Measurements from ENCODE around the gene PRKCE.
A peak's percentile ranks its signal among the peaks of the same experiment; 100 is the strongest.

The PRKCE gene

GRCh38 chr2:46196871-46197462 is 545.5 kb downstream of the PRKCE start:
- peak overlapping the region; percentile 73; the same call in 1 of the 2 replicates for H3K27ac ChIP-seq
- ChIA-PET CTCF (no interaction called here), POLR2A (ENCODE audit: low non-redundant PET) (no interaction called here)
- TF ChIP-seq CTCF (conservative IDR thresholded peaks at IDR 0.05; ENCODE audit: low read depth): no peak
- no peak for DNase-seq (ENCODE audit: low spot score)

GRCh38 chr2:46197672-46198071 is 546.2 kb downstream of the PRKCE start:
- H3K27ac ChIP-seq: peak overlapping the region; percentile 73; the same call in 1 of the 2 replicates
- CTCF ChIA-PET: no interaction called here
- no peak for TF ChIP-seq CTCF (conservative IDR thresholded peaks at IDR 0.05; ENCODE audit: low read depth)
- no peak for DNase-seq (ENCODE audit: low spot score)
- POLR2A ChIA-PET (ENCODE audit: low non-redundant PET): no interaction called here

GRCh38 chr2:46198164-46198883 is 546.8 kb downstream of the PRKCE start:
- POLR2A ChIA-PET (ENCODE audit: low non-redundant PET): no interaction called here
- DNase-seq (ENCODE audit: low spot score): peak; percentile 60
- peak overlapping the region; percentile 73 for H3K27ac ChIP-seq
- TF ChIP-seq CTCF (conservative IDR thresholded peaks at IDR 0.05; ENCODE audit: low read depth): no peak
- CTCF ChIA-PET: no interaction called here

GRCh38 chr2:46198966-46199365 is 547.5 kb downstream of the PRKCE start:
- POLR2A ChIA-PET (ENCODE audit: low non-redundant PET): no interaction called here
- TF ChIP-seq CTCF (conservative IDR thresholded peaks at IDR 0.05; ENCODE audit: low read depth): no peak
- H3K27ac ChIP-seq: peak overlapping the region; percentile 73; the same call in 1 of the 2 replicates
- CTCF ChIA-PET: no interaction called here
- DNase-seq (ENCODE audit: low spot score): no peak

- POLR2A ChIA-PET (ENCODE audit: low non-redundant PET): no interaction called here
- no peak for DNase-seq (ENCODE audit: low spot score)
- no peak for TF ChIP-seq CTCF (conservative IDR thresholded peaks at IDR 0.05; ENCODE audit: low read depth)
- peak overlapping the region; percentile 21; the same call in 1 of the 2 replicates for H3K27ac ChIP-seq
- CTCF ChIA-PET: no interaction called here
Observed at GRCh38 chr2:46200100-46200690, 548.7 kb downstream of the PRKCE start.

- CTCF ChIA-PET: no interaction called here
Observed at GRCh38 chr2:46200861-46201605, 549.6 kb downstream of the PRKCE start.

More at GRCh38 chr2:46200861-46201605, 549.6 kb downstream of the PRKCE start:
- DNase-seq (ENCODE audit: low spot score): no peak
- peak overlapping the region; percentile 21; the same call in 1 of the 2 replicates for H3K27ac ChIP-seq
- TF ChIP-seq CTCF (conservative IDR thresholded peaks at IDR 0.05; ENCODE audit: low read depth): no peak
- POLR2A ChIA-PET (ENCODE audit: low non-redundant PET): no interaction called here

Measured in RWPE1 (cell line).